ENCODE data around the gene ABCB9.
"Not testable (repeated sequence)": the region's sequence is repeated elsewhere in the genome, so short reads cannot be mapped to it uniquely, and the experiment has no call there.

The ABCB9 gene

DNA sequence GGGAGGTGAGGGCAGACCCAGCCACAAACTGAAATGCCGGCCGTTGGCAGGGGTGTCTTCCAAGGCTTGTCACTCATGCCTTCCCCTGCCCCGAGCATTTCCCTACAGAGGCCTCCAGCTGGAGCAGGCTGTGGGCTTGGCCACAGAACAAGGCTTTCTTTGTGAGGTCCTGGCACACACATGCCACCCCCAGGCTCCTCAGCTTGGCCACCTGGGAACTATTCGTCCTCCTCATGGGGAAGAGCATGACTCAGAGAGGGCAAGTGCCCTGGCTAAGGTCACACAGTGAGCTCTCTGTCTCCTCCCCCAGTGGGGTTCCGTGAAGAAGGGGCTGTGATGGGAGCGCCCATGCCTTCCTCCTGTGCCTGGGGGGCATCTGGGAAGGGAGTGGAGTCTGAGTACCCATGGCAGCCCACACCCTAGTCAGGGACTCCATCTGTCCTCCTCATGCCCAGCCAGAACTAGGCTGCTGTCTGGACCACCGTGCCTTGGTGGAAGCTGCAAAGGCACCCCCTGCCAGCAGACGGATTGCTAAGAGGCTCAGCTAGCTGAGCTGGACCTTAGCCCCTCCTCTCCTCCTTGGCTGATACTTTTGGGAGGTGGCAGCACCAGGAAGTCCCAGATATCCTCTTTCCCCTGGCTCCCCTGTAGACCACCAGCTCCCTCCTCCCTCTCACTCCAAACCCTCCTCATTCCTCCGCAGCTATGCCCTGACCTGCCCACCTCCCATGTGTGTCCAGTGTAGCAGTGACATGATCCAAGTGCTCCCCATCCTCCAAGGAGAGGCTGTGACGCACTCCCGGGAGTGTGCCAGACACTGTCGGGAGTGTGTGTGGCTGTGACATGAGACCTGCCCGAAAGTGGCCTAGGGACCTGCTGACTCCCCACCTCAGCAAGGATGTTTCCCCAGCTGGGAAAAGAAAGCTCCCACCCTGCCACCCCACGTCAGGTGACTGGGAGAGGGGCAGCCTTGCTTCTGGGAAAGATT, 21.4 kb downstream of the ABCB9 start:
- H3K4me1 ChIP-seq (ENCODE audit: control insufficient read depth, insufficient read depth, low read length) = no peaks in the 10 kb centered on the region
- no peaks in the 10 kb centered on the region for H3K36me3 ChIP-seq (ENCODE audit: control insufficient read depth, insufficient read depth, low read length)
- H3K9me3 ChIP-seq (ENCODE audit: control insufficient read depth, insufficient read depth, low read length) = no peaks in the 10 kb centered on the region
- H3K9ac ChIP-seq (ENCODE audit: low read depth, low read length) = no peak overlapping the region
- H3K27ac ChIP-seq (ENCODE audit: low read depth, low read length) = no peak overlapping the region
- no peak overlapping the region for H3K4me3 ChIP-seq (ENCODE audit: low read depth, low read length)
- H3K27me3 ChIP-seq (ENCODE audit: control insufficient read depth, insufficient read depth, low read length) = no peaks in the 10 kb centered on the region

DNA sequence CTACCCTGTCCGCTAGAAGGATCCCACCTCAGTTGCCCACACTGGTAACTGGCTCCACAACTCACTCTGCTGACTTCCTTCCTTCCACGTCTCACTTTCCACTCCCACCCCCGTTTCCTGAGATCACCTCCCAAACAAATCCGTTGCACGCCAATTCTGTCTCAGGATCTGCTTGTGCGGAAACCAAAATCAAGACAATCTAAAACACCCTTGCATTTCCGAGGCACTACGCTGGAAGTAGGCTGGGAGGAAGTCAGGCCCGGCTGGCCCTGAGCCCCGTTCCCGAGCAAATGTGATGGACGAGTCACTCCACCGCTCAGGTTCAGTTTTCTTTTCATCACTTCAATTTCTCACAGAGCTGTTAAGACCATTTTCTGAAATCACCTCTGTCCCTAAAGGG, 23.1 kb downstream of the ABCB9 start:
- Histone ChIP-seq H3K4me1 (ENCODE audit: control insufficient read depth, insufficient read depth, low read length) (no peaks in the 10 kb centered on the region), H3K27me3 (ENCODE audit: control insufficient read depth, insufficient read depth, low read length) (no peaks in the 10 kb centered on the region), H3K27ac (ENCODE audit: low read depth, low read length) (no peak overlapping the region), H3K9me3 (ENCODE audit: control insufficient read depth, insufficient read depth, low read length) (no peaks in the 10 kb centered on the region), H3K9ac (ENCODE audit: low read depth, low read length) (no peak overlapping the region), H3K36me3 (ENCODE audit: control insufficient read depth, insufficient read depth, low read length) (no peaks in the 10 kb centered on the region), H3K4me3 (ENCODE audit: low read depth, low read length) (no peak overlapping the region)

DNA sequence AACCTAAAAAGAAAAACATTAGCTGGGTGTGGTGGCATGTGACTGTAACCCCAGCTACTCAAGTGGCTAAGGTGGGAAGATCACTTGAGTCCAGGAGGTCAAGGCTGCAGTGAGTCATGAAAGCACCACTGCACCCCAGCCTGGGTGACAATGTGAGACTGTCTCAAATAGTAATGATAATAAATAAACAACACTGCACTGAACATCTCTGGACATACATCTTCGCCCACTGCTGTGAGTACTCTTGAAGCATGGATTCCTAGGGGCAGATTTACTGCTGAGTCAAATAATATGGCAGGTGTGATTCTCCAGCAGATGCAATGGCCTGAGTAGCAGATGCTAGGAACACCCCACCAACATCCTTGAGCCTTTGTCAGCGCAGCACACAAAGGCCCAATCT, 23.6 kb downstream of the ABCB9 start:
- H3K27ac ChIP-seq (ENCODE audit: low read depth, low read length) = no peak overlapping the region
- no peaks in the 10 kb centered on the region for H3K4me1 ChIP-seq (ENCODE audit: control insufficient read depth, insufficient read depth, low read length)

DNA sequence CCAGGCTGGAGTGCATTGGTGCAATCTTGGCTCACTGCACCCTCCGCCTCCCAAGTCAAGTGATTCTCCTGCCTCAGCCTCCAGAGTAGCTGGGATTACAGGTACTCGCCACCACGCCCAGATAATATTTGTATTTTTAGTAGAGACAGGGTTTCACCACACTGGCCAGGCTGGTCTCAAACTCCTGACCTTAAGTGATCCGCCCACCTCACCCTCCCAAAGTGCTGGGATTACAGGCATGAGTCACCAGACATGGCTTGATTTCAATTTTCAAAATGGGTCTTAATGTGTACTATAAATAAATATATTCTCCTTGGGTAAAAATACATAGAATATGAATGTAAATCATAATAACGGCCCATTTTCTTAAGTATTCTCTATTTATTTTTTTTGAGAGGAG, 24.9 kb downstream of the ABCB9 start:
- not testable (repeated sequence) for H3K27ac ChIP-seq (ENCODE audit: low read depth, low read length); H3K36me3 ChIP-seq (ENCODE audit: control insufficient read depth, insufficient read depth, low read length); H3K4me3 ChIP-seq (ENCODE audit: low read depth, low read length); H3K4me1 ChIP-seq (ENCODE audit: control insufficient read depth, insufficient read depth, low read length); H3K27me3 ChIP-seq (ENCODE audit: control insufficient read depth, insufficient read depth, low read length); H3K9ac ChIP-seq (ENCODE audit: low read depth, low read length); H3K9me3 ChIP-seq (ENCODE audit: control insufficient read depth, insufficient read depth, low read length)

More for the DNA sequence above, 23.6 kb downstream of the ABCB9 start:
- Histone ChIP-seq H3K27me3 (ENCODE audit: control insufficient read depth, insufficient read depth, low read length) (no peaks in the 10 kb centered on the region), H3K9me3 (ENCODE audit: control insufficient read depth, insufficient read depth, low read length) (no peaks in the 10 kb centered on the region), H3K9ac (ENCODE audit: low read depth, low read length) (no peak overlapping the region), H3K36me3 (ENCODE audit: control insufficient read depth, insufficient read depth, low read length) (no peaks in the 10 kb centered on the region), H3K4me3 (ENCODE audit: low read depth, low read length) (no peak overlapping the region)

DNA sequence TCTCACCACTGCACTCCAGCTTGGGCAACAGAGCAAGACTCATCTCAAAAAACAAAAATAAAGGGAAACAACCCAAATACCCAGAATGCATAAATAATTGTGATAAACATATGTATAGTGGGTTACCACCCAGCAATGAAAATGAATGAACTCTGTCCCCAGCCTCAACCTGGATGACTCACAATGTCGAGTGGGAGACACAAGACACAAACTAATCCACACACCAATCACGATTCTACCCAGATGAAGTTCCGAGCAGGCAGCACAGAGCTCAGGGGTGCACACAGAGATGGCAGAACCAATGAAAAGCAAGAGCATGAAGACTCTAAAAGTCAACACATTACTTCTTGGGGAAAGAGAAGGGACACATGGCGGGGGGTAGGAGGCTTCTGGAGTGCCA, 27.1 kb downstream of the ABCB9 start:
- Histone ChIP-seq H3K9me3 (ENCODE audit: control insufficient read depth, insufficient read depth, low read length) (no peaks in the 10 kb centered on the region), H3K4me1 (ENCODE audit: control insufficient read depth, insufficient read depth, low read length) (no peaks in the 10 kb centered on the region), H3K36me3 (ENCODE audit: control insufficient read depth, insufficient read depth, low read length) (no peaks in the 10 kb centered on the region), H3K9ac (ENCODE audit: low read depth, low read length) (no peak overlapping the region), H3K27me3 (ENCODE audit: control insufficient read depth, insufficient read depth, low read length) (no peaks in the 10 kb centered on the region), H3K27ac (ENCODE audit: low read depth, low read length) (no peak overlapping the region), H3K4me3 (ENCODE audit: low read depth, low read length) (no peak overlapping the region)

DNA sequence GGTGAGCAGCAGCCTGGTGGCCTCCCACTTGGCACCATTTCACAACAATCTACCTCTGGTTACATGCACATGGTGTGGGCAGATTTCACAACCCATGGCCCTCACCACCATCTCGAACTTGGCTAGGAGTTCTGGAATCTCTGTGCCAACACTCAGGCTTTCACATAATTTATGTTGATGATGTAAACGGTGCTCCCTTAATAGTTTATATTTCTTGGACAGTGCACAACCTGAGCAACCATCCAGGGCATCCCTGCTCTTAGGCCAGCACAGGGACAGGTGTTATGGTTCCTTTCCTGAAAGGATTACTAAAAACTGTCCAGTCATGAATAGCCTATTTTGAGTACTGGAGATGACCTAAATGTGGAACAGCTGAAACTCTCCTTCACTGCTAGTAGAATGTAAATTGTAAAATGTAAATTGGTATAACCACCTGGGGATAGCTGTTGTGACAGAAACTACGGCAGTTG, 28.6 kb downstream of the ABCB9 start:
- no peaks in the 10 kb centered on the region for H3K36me3 ChIP-seq (ENCODE audit: control insufficient read depth, insufficient read depth, low read length)
- no peaks in the 10 kb centered on the region for H3K9me3 ChIP-seq (ENCODE audit: control insufficient read depth, insufficient read depth, low read length)
- H3K9ac ChIP-seq (ENCODE audit: low read depth, low read length) = no peak overlapping the region
- no peaks in the 10 kb centered on the region for H3K27me3 ChIP-seq (ENCODE audit: control insufficient read depth, insufficient read depth, low read length)
- no peaks in the 10 kb centered on the region for H3K4me1 ChIP-seq (ENCODE audit: control insufficient read depth, insufficient read depth, low read length)
- H3K27ac ChIP-seq (ENCODE audit: low read depth, low read length) = no peak overlapping the region
- no peak overlapping the region for H3K4me3 ChIP-seq (ENCODE audit: low read depth, low read length)

DNA sequence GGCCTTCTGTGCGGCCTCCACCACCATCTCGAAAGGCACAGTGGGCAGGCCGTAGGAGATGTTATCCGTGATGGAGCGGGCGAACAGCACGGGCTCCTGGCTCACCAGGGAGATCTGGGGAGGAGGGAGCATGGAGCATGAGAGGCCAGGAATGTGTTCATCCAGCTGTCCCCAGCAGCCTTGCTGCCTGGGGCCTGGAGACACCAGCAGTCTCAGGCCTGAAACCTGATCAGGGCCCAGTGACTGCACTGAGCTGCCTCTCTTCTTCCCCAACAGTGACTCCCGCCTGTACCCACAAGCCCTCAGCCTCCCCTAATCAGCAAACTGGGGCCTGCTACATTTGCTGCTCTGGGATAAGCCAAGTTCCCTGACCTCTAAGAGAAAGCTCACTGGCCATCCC, 30.9 kb downstream of the ABCB9 start:
- H3K9me3 ChIP-seq (ENCODE audit: control insufficient read depth, insufficient read depth, low read length) = no peaks in the 10 kb centered on the region
- H3K27ac ChIP-seq (ENCODE audit: low read depth, low read length) = no peak overlapping the region

DNA sequence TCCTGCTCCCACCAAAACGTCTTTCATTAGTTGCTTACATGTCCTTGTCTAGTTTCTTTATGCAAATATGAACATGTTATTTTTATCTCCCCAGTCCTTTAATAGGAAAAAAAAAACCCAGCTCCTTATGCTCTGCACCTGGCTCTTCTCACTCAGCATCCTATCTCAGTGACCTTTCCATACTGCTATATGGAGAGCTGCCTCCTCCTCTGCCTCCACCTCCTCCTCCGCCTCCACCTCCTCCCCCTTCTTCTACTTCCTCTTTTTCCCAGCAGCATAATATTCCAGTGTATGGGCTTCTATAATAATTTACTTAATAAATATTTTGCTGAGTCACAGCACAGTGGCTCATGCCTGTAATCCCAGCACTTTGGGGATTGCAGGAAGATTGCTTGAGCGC, 31.5 kb downstream of the ABCB9 start:
- Histone ChIP-seq H3K4me3 (ENCODE audit: low read depth, low read length) (no peak overlapping the region), H3K4me1 (ENCODE audit: control insufficient read depth, insufficient read depth, low read length) (no peaks in the 10 kb centered on the region), H3K9ac (ENCODE audit: low read depth, low read length) (no peak overlapping the region), H3K27me3 (ENCODE audit: control insufficient read depth, insufficient read depth, low read length) (no peaks in the 10 kb centered on the region), H3K9me3 (ENCODE audit: control insufficient read depth, insufficient read depth, low read length) (no peaks in the 10 kb centered on the region), H3K36me3 (ENCODE audit: control insufficient read depth, insufficient read depth, low read length) (no peaks in the 10 kb centered on the region), H3K27ac (ENCODE audit: low read depth, low read length) (no peak overlapping the region)

More for the DNA sequence above, 30.9 kb downstream of the ABCB9 start:
- no peaks in the 10 kb centered on the region for H3K36me3 ChIP-seq (ENCODE audit: control insufficient read depth, insufficient read depth, low read length)
- no peaks in the 10 kb centered on the region for H3K4me1 ChIP-seq (ENCODE audit: control insufficient read depth, insufficient read depth, low read length)
- no peaks in the 10 kb centered on the region for H3K27me3 ChIP-seq (ENCODE audit: control insufficient read depth, insufficient read depth, low read length)
- H3K9ac ChIP-seq (ENCODE audit: low read depth, low read length) = no peak overlapping the region
- no peak overlapping the region for H3K4me3 ChIP-seq (ENCODE audit: low read depth, low read length)

DNA sequence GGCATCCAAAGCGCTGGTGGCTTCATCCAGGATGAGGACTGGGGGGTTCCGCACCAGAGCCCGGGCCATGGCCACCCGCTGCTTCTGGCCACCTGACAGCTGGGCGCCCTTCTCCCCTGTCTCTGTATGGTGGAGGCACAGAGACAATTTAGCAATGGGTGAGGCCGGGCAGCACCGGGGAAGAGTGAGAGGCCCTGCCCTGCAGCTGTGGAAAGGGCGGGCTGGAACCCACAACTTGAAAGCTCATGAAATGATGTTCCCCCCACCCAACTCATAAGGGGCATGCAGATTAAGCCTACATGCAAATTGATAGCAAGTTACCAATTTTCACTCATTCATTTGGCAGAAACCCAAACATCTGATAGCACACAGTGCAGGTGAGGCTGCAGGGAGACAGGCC, 34.1 kb downstream of the ABCB9 start:
- Histone ChIP-seq H3K27me3 (ENCODE audit: control insufficient read depth, insufficient read depth, low read length) (no peaks in the 10 kb centered on the region), H3K4me3 (ENCODE audit: low read depth, low read length) (no peak overlapping the region), H3K27ac (ENCODE audit: low read depth, low read length) (no peak overlapping the region), H3K36me3 (ENCODE audit: control insufficient read depth, insufficient read depth, low read length) (no peaks in the 10 kb centered on the region), H3K4me1 (ENCODE audit: control insufficient read depth, insufficient read depth, low read length) (no peaks in the 10 kb centered on the region), H3K9me3 (ENCODE audit: control insufficient read depth, insufficient read depth, low read length) (no peaks in the 10 kb centered on the region), H3K9ac (ENCODE audit: low read depth, low read length) (no peak overlapping the region)

DNA sequence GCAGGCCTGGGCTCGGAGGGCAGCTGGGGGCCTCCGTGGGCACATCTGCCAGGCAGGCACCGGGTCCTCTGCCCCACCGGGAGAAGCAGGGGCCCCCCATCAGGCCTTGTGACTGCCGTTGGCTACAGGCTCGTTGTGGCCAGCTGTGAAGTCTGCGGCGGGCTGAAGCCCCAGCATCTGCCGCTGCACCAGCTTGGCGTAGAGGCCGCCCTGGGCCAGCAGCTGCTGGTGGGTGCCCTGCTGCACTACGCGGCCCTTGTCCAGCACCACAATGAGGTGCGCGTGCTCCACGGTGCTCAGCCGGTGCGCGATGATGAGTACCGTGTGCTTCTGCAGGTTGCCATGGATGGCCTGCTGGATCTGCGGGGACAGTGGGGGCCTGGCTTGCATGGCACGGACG, 36.5 kb downstream of the ABCB9 start:
- Histone ChIP-seq H3K9ac (ENCODE audit: low read depth, low read length) (no peak overlapping the region), H3K9me3 (ENCODE audit: control insufficient read depth, insufficient read depth, low read length) (no peaks in the 10 kb centered on the region), H3K4me1 (ENCODE audit: control insufficient read depth, insufficient read depth, low read length) (no peaks in the 10 kb centered on the region), H3K4me3 (ENCODE audit: low read depth, low read length) (no peak overlapping the region), H3K27ac (ENCODE audit: low read depth, low read length) (no peak overlapping the region), H3K27me3 (ENCODE audit: control insufficient read depth, insufficient read depth, low read length) (no peaks in the 10 kb centered on the region), H3K36me3 (ENCODE audit: control insufficient read depth, insufficient read depth, low read length) (no peaks in the 10 kb centered on the region)

DNA sequence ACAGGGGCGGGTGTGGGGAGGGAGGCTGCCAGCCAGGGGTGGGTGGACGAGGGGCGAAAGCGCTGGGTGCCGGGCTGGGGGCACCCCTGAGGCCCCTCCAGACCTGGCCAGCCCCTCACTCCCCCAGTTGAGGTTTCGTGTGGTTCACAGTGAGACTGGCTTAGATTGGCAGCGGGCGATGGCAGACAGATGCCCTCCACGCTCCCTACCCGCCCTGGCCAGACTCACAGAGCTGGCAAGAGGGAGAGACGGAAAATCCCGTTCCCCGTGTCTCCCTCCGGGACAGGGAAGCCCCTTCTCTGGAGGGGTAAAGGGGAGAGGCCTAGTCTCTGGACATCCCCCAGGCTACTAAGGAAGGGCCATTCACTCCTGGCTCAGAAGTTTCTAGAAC, 37.1 kb downstream of the ABCB9 start:
- Histone ChIP-seq H3K27me3 (ENCODE audit: control insufficient read depth, insufficient read depth, low read length) (no peaks in the 10 kb centered on the region), H3K9ac (ENCODE audit: low read depth, low read length) (no peak overlapping the region), H3K9me3 (ENCODE audit: control insufficient read depth, insufficient read depth, low read length) (no peaks in the 10 kb centered on the region), H3K4me3 (ENCODE audit: low read depth, low read length) (no peak overlapping the region), H3K4me1 (ENCODE audit: control insufficient read depth, insufficient read depth, low read length) (no peaks in the 10 kb centered on the region), H3K36me3 (ENCODE audit: control insufficient read depth, insufficient read depth, low read length) (no peaks in the 10 kb centered on the region), H3K27ac (ENCODE audit: low read depth, low read length) (no peak overlapping the region)
